CD8-positive, alpha-beta memory T cell (primary cell): ENCODE results near the gene BATF3. TPM values are rescaled to one million over a fixed set of nuclear protein-coding genes. Genes with fewer than 3 reads are reported as not detected.
"Not testable (repeated sequence)": the region's sequence is repeated elsewhere in the genome, so short reads cannot be mapped to it uniquely, and the experiment has no call there.

Source experiments
- CTCF ChIA-PET: fragments of 350-600 bp; sonication (Branson Sonifier 250); formaldehyde crosslinking; loops from one replicate; lab custom pipeline; 2021; ENCODE audit warnings: antibody characterized with exemption; lab: Charles Lee
- POLR2A ChIA-PET: fragments of 350-600 bp; sonication (Branson Sonifier 250); formaldehyde crosslinking; loops from one replicate; lab custom pipeline; 2021; ENCODE audit warnings: antibody characterized with exemption; lab: Charles Lee
- DNase-seq, 5 donors: peaks; one replicate each; pipeline versions ENCODE4 v3.0.0 to v3.0.0-alpha.2; 2020 to 2022; ENCODE audit warnings: mixed read lengths in 1 of 5
- H3K27ac ChIP-seq: one replicate; pipeline ENCODE4 v1.7.0; 2013; ENCODE audit warnings: low read depth, mild to moderate bottlenecking, low read length, moderate library complexity
- H3K27me3 ChIP-seq: 2 replicates; pipeline ENCODE4 v1.7.0; 2013; ENCODE audit warnings: low read length, mild to moderate bottlenecking; ENCODE audit not compliant: insufficient read depth, poor library complexity, severe bottlenecking
- H3K36me3 ChIP-seq: 2 replicates; pipeline ENCODE4 v1.7.0; 2013; ENCODE audit warnings: mild to moderate bottlenecking, low read length, moderate library complexity; ENCODE audit not compliant: insufficient read depth
- H3K4me1 ChIP-seq: 2 replicates; pipeline ENCODE4 v1.7.0; 2013; ENCODE audit warnings: mild to moderate bottlenecking, low read length, moderate library complexity; ENCODE audit not compliant: insufficient read depth
- H3K4me3 ChIP-seq: 2 replicates; pipeline ENCODE4 v1.7.0; 2013; ENCODE audit warnings: mild to moderate bottlenecking, low read length
- H3K9me3 ChIP-seq: 2 replicates; pipeline ENCODE4 v1.7.0; 2013; ENCODE audit warnings: mild to moderate bottlenecking, low read length
- H3K27ac Mint-ChIP-seq, 8 donors: one replicate each; pipeline ENCODE4 v1.8.0; 2020 to 2021; ENCODE audit warnings: mixed read lengths in 8 of 8, mild to moderate bottlenecking in 6 of 8, inconsistent platforms in 3 of 8, moderate library complexity in 3 of 8
- H3K27me3 Mint-ChIP-seq, 2 donors: one replicate each; pipeline ENCODE4 v1.8.0; 2020 to 2021; ENCODE audit warnings: mixed read lengths in 2 of 2, mild to moderate bottlenecking in 1 of 2, moderate library complexity in 1 of 2
- H3K36me3 Mint-ChIP-seq, 3 donors: one replicate each; pipeline ENCODE4 v1.8.0; 2020 to 2021; ENCODE audit warnings: mixed read lengths in 3 of 3, inconsistent platforms in 1 of 3, mild to moderate bottlenecking in 1 of 3
- H3K4me1 Mint-ChIP-seq, 3 donors: one replicate each; pipeline ENCODE4 v1.8.0; 2020 to 2021; ENCODE audit warnings: mixed read lengths in 3 of 3, inconsistent platforms in 1 of 3, mild to moderate bottlenecking in 1 of 3
- H3K4me3 Mint-ChIP-seq, 7 donors: one replicate each; pipeline ENCODE4 v1.8.0; 2020 to 2021; ENCODE audit warnings: mixed read lengths in 7 of 7, mild to moderate bottlenecking in 6 of 7, moderate library complexity in 4 of 7, inconsistent platforms in 2 of 7
- H3K9me3 Mint-ChIP-seq, 5 donors: one replicate each; pipeline ENCODE4 v1.8.0; 2020 to 2022; ENCODE audit warnings: mixed read lengths in 5 of 5, mild to moderate bottlenecking in 3 of 5, moderate library complexity in 2 of 5, inconsistent platforms in 1 of 5
- polyA plus RNA-seq: library from polyadenylated mRNA; unstranded; fragments of 300-500 nt; fragmentation: Illumina TruSeq; gene quantifications from one replicate; pipeline ENCODE4 v1.2.3, GENCODE V29; 2021
- total RNA-seq, 2 experiments: library from RNA; stranded (reverse); gene quantifications; one replicate each; pipeline ENCODE4 v1.2.3, GENCODE V29; 2021

Gene BATF3
- total and polyA plus RNA-seq, 3 experiments from 2014 or later = 0.84 to 159 (median 147) TPM

DNA sequence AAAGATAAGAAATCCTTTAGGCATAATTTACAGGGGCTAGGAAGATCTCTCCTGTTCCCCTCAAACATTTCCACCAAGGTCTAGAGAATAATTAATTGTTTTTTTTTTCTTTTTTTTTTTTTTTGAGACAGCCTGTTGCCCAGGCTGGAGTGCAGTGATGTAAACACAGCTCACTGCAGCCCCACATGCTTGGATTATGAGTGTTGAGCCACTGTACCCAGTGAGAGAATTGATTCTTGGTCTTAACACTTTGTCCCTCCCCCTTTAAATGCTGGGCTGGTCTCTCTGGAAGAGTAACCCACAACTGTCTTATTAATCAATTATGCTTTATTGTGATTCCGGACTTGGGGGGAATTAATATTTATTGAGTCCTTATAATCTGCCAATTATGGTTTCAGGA, 57.7 kb downstream of the BATF3 start:
- CTCF ChIA-PET = no interaction called here
- H3K36me3 Mint-ChIP-seq = peaks cover 0 to 5% (median 0%) of the 10 kb centered on the region in 3 donors
- POLR2A ChIA-PET = no interaction called here

DNA sequence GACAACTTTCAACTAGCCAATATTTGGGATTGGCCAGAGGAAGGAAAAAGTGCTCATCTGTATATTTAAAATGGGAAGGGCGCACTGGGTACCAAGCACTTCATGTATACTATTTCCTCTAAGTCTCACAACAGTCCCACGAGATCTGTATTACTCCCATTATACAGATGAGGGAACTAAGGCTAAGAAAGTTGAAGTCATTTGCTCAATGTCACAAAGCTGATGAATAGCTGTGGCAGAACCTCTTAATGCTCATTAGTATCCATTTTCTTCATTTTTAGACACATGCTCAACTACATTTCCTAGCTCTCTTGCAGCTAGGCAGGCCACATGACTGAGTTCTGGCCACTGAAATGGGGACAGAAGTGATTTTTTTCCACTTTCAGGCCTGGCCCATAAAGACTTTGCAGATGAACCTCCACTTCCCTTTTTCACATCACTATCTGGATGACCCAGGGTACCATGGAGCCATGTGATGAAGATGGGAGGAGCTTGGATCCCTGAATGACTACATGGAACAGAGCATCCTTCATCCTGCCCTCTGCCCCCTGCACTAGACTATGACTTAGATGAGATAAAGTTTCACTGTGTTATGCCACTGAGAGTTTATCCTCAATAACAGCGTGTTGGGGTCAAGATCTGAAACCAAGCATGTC, 59.3 kb downstream of the BATF3 start:
- H3K4me1 Mint-ChIP-seq = peaks cover 9 to 21% (median 12%) of the 10 kb centered on the region in 3 donors
- Histone ChIP-seq H3K27me3 (peaks cover 6% of the 10 kb centered on the region), H3K36me3 (no peaks in the 10 kb centered on the region), H3K4me1 (peaks cover 20% of the 10 kb centered on the region), H3K27ac (no peak overlapping the region), H3K9me3 (no peaks in the 10 kb centered on the region), H3K4me3 (no peak overlapping the region)
- H3K36me3 Mint-ChIP-seq = peaks cover 0 to 5% (median 0%) of the 10 kb centered on the region in 3 donors
- ChIA-PET CTCF (interaction anchor here (0.8 kb wide), 1 partner anchor 162 kb away, joined by 3 read pairs; no protein-coding TSS in a partner anchor), POLR2A (no interaction called here)
- peaks cover 17 to 35% of the 10 kb centered on the region in 2 donors for H3K27me3 Mint-ChIP-seq
- H3K4me3 Mint-ChIP-seq = no peak overlapping the region
- peaks cover 0 to 2% (median 0%) of the 10 kb centered on the region in 5 donors for H3K9me3 Mint-ChIP-seq
- no peak overlapping the region for H3K27ac Mint-ChIP-seq
- DNase-seq = no peak

More for the DNA sequence above, 57.7 kb downstream of the BATF3 start:
- Histone ChIP-seq H3K36me3 (no peaks in the 10 kb centered on the region), H3K9me3 (no peaks in the 10 kb centered on the region), H3K4me1 (peaks cover 5% of the 10 kb centered on the region), H3K27me3 (peaks cover 10% of the 10 kb centered on the region), H3K27ac (no peak overlapping the region), H3K4me3 (no peak overlapping the region)
- no peak overlapping the region for H3K27ac Mint-ChIP-seq
- no peak overlapping the region for H3K4me3 Mint-ChIP-seq
- no peak for DNase-seq
- H3K4me1 Mint-ChIP-seq = peaks cover 0 to 10% (median 5%) of the 10 kb centered on the region in 3 donors
- peaks cover 0 to 2% (median 0%) of the 10 kb centered on the region in 5 donors for H3K9me3 Mint-ChIP-seq
- H3K27me3 Mint-ChIP-seq = peaks cover 20 to 41% of the 10 kb centered on the region in 2 donors

DNA sequence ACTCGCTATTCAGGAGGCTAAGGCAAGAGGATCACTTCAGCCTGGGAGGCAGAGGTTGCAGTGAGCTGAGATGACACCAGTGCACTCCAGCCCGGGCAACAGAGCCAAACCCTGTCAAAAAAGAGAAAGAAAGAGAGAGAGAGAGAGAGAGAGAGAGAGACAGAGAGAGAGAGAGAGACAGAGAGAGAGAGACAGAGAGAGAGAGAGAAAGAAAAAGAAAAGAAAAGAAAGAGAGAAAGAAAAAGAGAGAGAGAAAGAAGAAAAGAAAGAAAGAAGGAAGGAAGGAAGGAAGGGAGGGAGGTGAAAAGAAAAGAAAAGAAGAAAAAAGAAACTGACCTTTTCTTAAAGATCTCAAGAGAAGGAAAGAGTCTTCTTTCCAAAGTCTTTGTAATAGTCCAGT, 60.1 kb downstream of the BATF3 start:
- H3K9me3 ChIP-seq, POLR2A ChIA-PET, H3K27ac ChIP-seq, H3K4me3 Mint-ChIP-seq, H3K36me3 Mint-ChIP-seq, H3K27ac Mint-ChIP-seq, DNase-seq, H3K9me3 Mint-ChIP-seq, H3K36me3 ChIP-seq, H3K4me3 ChIP-seq, H3K27me3 ChIP-seq: not testable (repeated sequence)
- Mint-ChIP-seq H3K27me3 (peaks cover 15 to 35% of the 10 kb centered on the region in 2 donors), H3K4me1 (peaks cover 9 to 21% (median 12%) of the 10 kb centered on the region in 3 donors)
- peaks cover 21% of the 10 kb centered on the region for H3K4me1 ChIP-seq
- CTCF ChIA-PET = interaction anchor here (0.8 kb wide), 1 partner anchor 162 kb away, joined by 3 read pairs; no protein-coding TSS in a partner anchor

DNA sequence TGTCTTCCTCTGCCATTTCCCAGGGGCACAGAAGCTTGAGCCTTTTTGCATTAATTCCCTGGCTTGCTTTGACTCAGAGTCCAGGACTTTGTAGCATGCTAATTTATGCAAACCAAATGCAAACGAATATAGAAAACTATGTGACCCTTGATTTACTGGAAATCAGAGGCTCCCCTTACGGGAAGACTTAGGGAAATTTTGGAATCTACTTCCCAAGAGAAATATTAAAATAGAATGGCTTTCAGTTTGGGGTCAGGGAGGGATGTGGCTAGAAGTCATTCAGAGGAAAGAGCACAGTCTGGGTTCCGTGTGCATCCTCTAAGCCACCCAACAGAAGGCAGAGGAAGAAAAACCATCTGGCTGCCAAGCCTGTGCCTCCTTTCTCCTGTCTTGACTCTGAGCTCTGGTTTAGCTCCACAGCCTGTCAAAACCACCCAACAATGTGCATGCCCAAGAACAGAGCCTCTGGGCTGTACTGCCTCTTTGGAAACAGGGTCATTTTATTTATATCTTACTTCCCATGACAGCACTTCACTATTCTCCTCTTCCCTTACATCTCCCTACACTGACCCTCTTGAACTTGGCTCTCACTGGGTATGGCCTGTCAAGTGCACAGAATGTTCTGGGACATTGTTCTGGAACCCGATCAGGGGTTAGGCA, 61.0 kb downstream of the BATF3 start:
- peaks cover 6% of the 10 kb centered on the region for H3K27me3 ChIP-seq
- H3K9me3 ChIP-seq = no peaks in the 10 kb centered on the region
- no peaks in the 10 kb centered on the region for H3K36me3 ChIP-seq
- Mint-ChIP-seq H3K4me1 (peaks cover 9 to 21% (median 12%) of the 10 kb centered on the region in 3 donors), H3K27ac (peak overlapping the region in 1 of 8 donors; percentile 11), H3K36me3 (peaks cover 0 to 5% (median 0%) of the 10 kb centered on the region in 3 donors), H3K4me3 (peak overlapping the region in 1 of 7 donors; percentile 13), H3K27me3 (peaks cover 16 to 35% of the 10 kb centered on the region in 2 donors), H3K9me3 (peaks cover 0 to 2% (median 0%) of the 10 kb centered on the region in 5 donors)
- CTCF ChIA-PET = interaction anchor here (0.8 to 1.1 kb wide), 2 partner anchors 26 to 161 kb away, joined by 3 read pairs; no protein-coding TSS in a partner anchor
- POLR2A ChIA-PET = no interaction called here
- no peak overlapping the region for H3K27ac ChIP-seq
- no peak overlapping the region for H3K4me3 ChIP-seq
- DNase-seq = no peak
- peaks cover 21% of the 10 kb centered on the region for H3K4me1 ChIP-seq

DNA sequence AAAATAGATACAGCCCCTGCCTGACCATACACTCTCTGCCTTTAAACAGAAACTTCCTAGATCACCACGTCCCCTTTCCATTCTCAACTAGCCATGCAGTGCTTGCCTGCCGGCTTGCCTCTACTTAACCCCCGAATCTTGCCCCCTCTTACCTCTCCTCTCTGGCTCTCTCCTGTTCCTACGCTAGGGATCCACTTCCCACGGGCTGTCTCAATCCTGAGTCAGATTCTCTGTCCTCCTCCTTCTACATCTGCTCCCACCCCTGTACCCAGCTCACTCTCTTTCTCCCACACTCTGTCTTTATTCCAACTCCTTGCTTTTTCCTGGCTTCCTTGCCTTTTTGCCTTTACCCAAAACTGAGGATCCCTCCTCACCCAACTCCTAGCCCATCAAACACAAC, 61.7 kb downstream of the BATF3 start:
- CTCF ChIA-PET = interaction anchor here (1.1 kb wide), 1 partner anchor 27 kb away, joined by 3 read pairs; no protein-coding TSS in a partner anchor
- no peaks in the 10 kb centered on the region for H3K36me3 ChIP-seq
- H3K4me3 ChIP-seq = no peak overlapping the region
- no peak overlapping the region for H3K27ac ChIP-seq
- no peaks in the 10 kb centered on the region for H3K9me3 ChIP-seq
- Mint-ChIP-seq H3K4me1 (peaks cover 9 to 21% (median 12%) of the 10 kb centered on the region in 3 donors), H3K27ac (peak overlapping the region in 2 of 8 donors; percentile 25 to 77), H3K27me3 (peaks cover 16 to 30% of the 10 kb centered on the region in 2 donors), H3K9me3 (peaks cover 0 to 2% (median 0%) of the 10 kb centered on the region in 5 donors), H3K36me3 (peaks cover 0 to 5% (median 0%) of the 10 kb centered on the region in 3 donors), H3K4me3 (no peak overlapping the region)
- H3K27me3 ChIP-seq = peaks cover 6% of the 10 kb centered on the region
- DNase-seq = no peak
- POLR2A ChIA-PET = no interaction called here
- H3K4me1 ChIP-seq = peaks cover 21% of the 10 kb centered on the region

Other genes starting within 250 kb of the BATF3 start
- 10 to 100 TPM; 58.8 to 59.0 TPM for gene ATF3, start 91.1 kb downstream of the BATF3 start, total RNA-seq
- gene ATF3, start 91.1 kb downstream of the BATF3 start, polyA plus RNA-seq = not detected
- 10 to 100 TPM; 39.5 to 42.0 TPM for gene NSL1, start 91.9 kb upstream of the BATF3 start, total RNA-seq
- 53.2 TPM for gene NSL1, start 91.9 kb upstream of the BATF3 start, polyA plus RNA-seq
- 10 to 100 TPM; 18.0 to 18.5 TPM for gene TATDN3, start 92.1 kb upstream of the BATF3 start, total RNA-seq
- gene TATDN3, start 92.1 kb upstream of the BATF3 start, polyA plus RNA-seq = 17.8 TPM
- gene SPATA45, start 147.8 kb upstream of the BATF3 start, total RNA-seq = not detected
- not detected for gene SPATA45, start 147.8 kb upstream of the BATF3 start, polyA plus RNA-seq
- gene FLVCR1, start 158.4 kb upstream of the BATF3 start, total RNA-seq = 10 to 100 TPM; 11.7 to 14.9 TPM
- gene FLVCR1, start 158.4 kb upstream of the BATF3 start, polyA plus RNA-seq = 4.0 TPM